Stimulated activated CD8-positive, alpha-beta memory T cell treated with anti-CD3 and anti-CD28 coated beads, Interleukin-4, amount 100 ng/mL, for 48 hours (primary cell): ENCODE results near the gene ENGASE.

Experiments used
- DNase-seq: peaks from one replicate; pipeline ENCODE4 v3.0.0-alpha.2; 2020

The ENGASE gene

GRCh38 chr17:79080761-79081290 is 6.2 kb downstream of the ENGASE start:
- DNase-seq: no peak

- DNase-seq: no peak
Measured at GRCh38 chr17:79081571-79082276, 7.1 kb downstream of the ENGASE start.

- DNase-seq: peak; percentile 77
Measured at GRCh38 chr17:79082311-79083190, 7.9 kb downstream of the ENGASE start.

- no peak for DNase-seq
Measured at GRCh38 chr17:79083191-79083971, 8.8 kb downstream of the ENGASE start.

GRCh38 chr17:79084291-79085153 is 9.9 kb downstream of the ENGASE start:
- no peak for DNase-seq

- no peak for DNase-seq
Measured at GRCh38 chr17:79085154-79085920, 10.7 kb downstream of the ENGASE start.

GRCh38 chr17:79085921-79086551 is 11.4 kb downstream of the ENGASE start:
- no peak for DNase-seq

GRCh38 chr17:79086609-79087427 is 12.2 kb downstream of the ENGASE start:
- DNase-seq: no peak

- DNase-seq: peak; percentile 91
Measured at GRCh38 chr17:79087428-79088143, 13.0 kb downstream of the ENGASE start.

- DNase-seq: no peak
Measured at GRCh38 chr17:79088247-79088996, 13.8 kb downstream of the ENGASE start.

- no peak for DNase-seq
Measured at GRCh38 chr17:79088997-79089328, 14.3 kb downstream of the ENGASE start.

GRCh38 chr17:79089720-79090442 is 15.3 kb downstream of the ENGASE start:
- no peak for DNase-seq

GRCh38 chr17:79090443-79091225 is 16.0 kb downstream of the ENGASE start:
- no peak for DNase-seq

GRCh38 chr17:79091226-79091670 is 16.6 kb downstream of the ENGASE start:
- no peak for DNase-seq

- no peak for DNase-seq
Measured at GRCh38 chr17:79092567-79092966, 17.9 kb downstream of the ENGASE start.

GRCh38 chr17:79093270-79093669 is 18.6 kb downstream of the ENGASE start:
- no peak for DNase-seq

GRCh38 chr17:79094261-79094660 is 19.6 kb downstream of the ENGASE start:
- no peak for DNase-seq
